ENCODE measurements around the gene BCL11A. TPM values are rescaled to one million over a fixed set of nuclear protein-coding genes. Genes with fewer than 3 reads are reported as not detected.

Gene BCL11A
- total RNA-seq, 1 donor from 2014 or later, result 6.7 TPM

DNA sequence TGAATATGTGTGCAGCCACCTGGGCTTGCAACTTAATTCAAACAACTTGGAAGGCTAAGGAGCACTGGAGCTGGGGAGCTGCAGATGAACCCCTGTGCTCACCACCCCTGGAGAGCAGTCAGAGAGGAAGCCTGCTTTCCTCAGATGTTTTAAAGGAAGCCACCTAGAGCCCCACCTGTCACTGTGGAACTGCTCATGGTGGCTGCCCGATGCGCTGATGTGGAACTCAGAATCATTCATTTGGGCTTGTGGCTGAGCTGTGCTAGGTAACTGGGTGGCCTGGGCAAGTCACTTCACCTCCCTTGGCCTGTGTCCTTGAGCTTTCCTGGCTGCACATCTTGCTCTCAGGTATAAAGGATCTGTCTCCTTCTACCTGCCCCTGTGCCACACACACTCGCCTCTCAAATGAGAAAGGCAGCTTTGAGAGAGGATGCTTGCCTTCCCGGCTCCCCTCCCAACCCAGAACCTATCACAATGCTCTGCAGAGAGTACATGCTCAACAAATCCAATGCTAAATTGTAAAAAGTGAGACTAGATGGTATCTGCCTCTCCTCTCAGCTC is 41.3 kb downstream of the BCL11A start:
- Histone ChIP-seq H3K27me3 (ENCODE audit: control insufficient read depth, insufficient read depth, low read length) (no peaks in the 10 kb centered on the region), H3K4me3 (ENCODE audit: low read depth, low read length) (no peak overlapping the region), H3K36me3 (ENCODE audit: control insufficient read depth, insufficient read depth, low read length) (no peaks in the 10 kb centered on the region)
- no peak for DNase-seq (ENCODE audit: low read depth)
- TF ChIP-seq, protein P1, sequence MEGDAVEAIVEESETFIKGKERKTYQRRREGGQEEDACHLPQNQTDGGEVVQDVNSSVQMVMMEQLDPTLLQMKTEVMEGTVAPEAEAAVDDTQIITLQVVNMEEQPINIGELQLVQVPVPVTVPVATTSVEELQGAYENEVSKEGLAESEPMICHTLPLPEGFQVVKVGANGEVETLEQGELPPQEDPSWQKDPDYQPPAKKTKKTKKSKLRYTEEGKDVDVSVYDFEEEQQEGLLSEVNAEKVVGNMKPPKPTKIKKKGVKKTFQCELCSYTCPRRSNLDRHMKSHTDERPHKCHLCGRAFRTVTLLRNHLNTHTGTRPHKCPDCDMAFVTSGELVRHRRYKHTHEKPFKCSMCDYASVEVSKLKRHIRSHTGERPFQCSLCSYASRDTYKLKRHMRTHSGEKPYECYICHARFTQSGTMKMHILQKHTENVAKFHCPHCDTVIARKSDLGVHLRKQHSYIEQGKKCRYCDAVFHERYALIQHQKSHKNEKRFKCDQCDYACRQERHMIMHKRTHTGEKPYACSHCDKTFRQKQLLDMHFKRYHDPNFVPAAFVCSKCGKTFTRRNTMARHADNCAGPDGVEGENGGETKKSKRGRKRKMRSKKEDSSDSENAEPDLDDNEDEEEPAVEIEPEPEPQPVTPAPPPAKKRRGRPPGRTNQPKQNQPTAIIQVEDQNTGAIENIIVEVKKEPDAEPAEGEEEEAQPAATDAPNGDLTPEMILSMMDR (IDR thresholded peaks at IDR 0.05; ENCODE audit: insufficient read depth, low read length, poor library complexity, severe bottlenecking), result no peak

DNA sequence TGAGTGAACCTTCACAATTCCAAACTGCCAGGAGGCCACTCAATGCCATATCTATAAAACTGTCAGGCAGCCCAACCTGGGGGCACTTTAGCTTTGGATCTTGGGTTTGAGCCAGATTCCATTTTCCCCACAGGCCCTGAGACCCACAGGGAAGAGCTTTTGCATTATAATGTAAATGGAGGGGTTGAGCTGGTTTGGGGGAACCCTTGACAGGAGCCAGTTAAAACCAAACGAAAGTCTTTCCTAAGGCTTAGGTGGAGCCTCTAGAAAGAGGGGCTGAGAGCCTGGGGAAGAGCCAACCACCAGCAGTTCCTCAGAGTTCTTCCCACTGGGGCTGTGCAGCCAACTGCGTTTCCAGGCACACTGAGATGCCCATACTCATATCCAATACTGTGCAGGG is 42.7 kb downstream of the BCL11A start:
- no peaks in the 10 kb centered on the region for H3K36me3 ChIP-seq (ENCODE audit: control insufficient read depth, insufficient read depth, low read length)
- H3K4me3 ChIP-seq (ENCODE audit: low read depth, low read length), result no peak overlapping the region
- DNase-seq (ENCODE audit: low read depth), result no peak
- no peaks in the 10 kb centered on the region for H3K27me3 ChIP-seq (ENCODE audit: control insufficient read depth, insufficient read depth, low read length)
- TF ChIP-seq, protein P1 (IDR thresholded peaks at IDR 0.05; ENCODE audit: insufficient read depth, low read length, poor library complexity, severe bottlenecking), result no peak

- TF ChIP-seq, protein P1 (IDR thresholded peaks at IDR 0.05; ENCODE audit: insufficient read depth, low read length, poor library complexity, severe bottlenecking), result no peak
- H3K27me3 ChIP-seq (ENCODE audit: control insufficient read depth, insufficient read depth, low read length), result no peaks in the 10 kb centered on the region
- H3K36me3 ChIP-seq (ENCODE audit: control insufficient read depth, insufficient read depth, low read length), result no peaks in the 10 kb centered on the region
- H3K4me3 ChIP-seq (ENCODE audit: low read depth, low read length), result no peak overlapping the region
- no peak for DNase-seq (ENCODE audit: low read depth)
Measured at GRCh38 chr2:60509066-60509465, 44.4 kb downstream of the BCL11A start.

GRCh38 chr2:60508339-60508917 is 45.0 kb downstream of the BCL11A start:
- TF ChIP-seq, protein P1 (IDR thresholded peaks at IDR 0.05; ENCODE audit: insufficient read depth, low read length, poor library complexity, severe bottlenecking), result no peak
- Histone ChIP-seq H3K4me3 (ENCODE audit: low read depth, low read length) (no peak overlapping the region), H3K27me3 (ENCODE audit: control insufficient read depth, insufficient read depth, low read length) (no peaks in the 10 kb centered on the region), H3K36me3 (ENCODE audit: control insufficient read depth, insufficient read depth, low read length) (no peaks in the 10 kb centered on the region)
- no peak for DNase-seq (ENCODE audit: low read depth)

- H3K27me3 ChIP-seq (ENCODE audit: control insufficient read depth, insufficient read depth, low read length), result no peaks in the 10 kb centered on the region
- H3K36me3 ChIP-seq (ENCODE audit: control insufficient read depth, insufficient read depth, low read length), result no peaks in the 10 kb centered on the region
- no peak overlapping the region for H3K4me3 ChIP-seq (ENCODE audit: low read depth, low read length)
- DNase-seq (ENCODE audit: low read depth), result no peak
- TF ChIP-seq, protein P1 (IDR thresholded peaks at IDR 0.05; ENCODE audit: insufficient read depth, low read length, poor library complexity, severe bottlenecking), result no peak
Measured at GRCh38 chr2:60507211-60507965, 46.1 kb downstream of the BCL11A start.

Data from kidney epithelial cell (primary cell).